ENCODE measurements around the gene CD79A.

CD79A gene

GRCh38 chr19:41876847-41877832 lies at the start of gene CD79A:
TSS of gene CD79A (plus strand) at chr19:41877279. CDS start at chr19:41877305, 26 bp downstream.
- DNase-seq (ENCODE audit: low read depth in 2 of 2): no peak

DNA sequence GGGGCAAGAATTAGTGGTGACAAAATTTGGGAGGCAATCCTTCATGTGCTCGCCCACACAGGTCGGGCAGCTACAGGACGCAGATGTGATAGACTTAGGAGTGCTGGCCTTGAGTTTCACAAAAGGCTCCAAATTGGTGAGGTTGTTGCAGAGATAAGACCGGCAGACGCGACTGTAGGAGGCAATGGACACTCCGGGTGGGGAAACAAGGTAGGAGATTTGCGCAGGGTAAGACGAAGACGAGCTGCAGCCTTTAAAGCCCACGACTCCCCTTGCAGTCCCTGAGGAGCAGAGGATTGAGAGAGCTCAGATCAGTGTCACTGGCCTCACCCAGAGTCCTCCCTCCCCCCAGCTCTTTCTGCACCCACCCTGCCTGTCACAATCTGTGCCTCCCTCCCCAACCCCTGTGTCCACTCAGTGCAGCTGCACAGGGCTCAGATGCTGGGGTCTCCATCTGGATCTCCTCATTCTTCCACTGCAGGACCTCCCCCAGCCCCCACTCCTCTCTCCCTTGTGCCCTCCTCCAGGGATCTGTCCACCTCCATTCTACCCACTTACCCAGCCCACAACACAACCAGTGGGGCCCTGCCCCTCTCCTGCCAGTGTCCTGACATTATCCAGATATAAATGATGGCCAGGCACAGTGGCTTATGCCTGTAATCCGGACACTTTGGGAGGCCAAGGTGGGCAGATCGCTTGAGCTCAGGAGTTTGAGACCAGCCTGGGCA lies 38.9 kb upstream of the CD79A start:
- DNase-seq (ENCODE audit: low read depth in 2 of 2): no peak

DNA sequence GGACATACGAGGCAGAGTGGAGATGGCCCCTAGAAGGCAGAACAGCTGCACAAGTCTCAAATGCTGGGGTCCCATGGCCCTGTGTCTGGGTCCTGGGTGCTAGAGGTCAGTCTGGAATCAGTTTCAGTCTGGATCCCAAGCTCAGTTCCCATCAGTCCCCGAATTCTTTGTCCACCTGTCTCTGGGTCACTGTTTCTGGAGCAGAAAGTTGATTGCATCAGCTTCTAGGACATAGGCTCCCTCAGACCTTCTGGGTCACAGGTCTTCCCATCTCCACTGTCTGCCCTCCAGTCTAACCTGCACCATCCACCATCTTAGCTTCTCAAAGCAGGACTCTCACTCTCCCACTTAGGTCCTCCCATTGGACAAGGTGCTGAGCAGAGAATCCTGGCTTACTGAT lies 37.9 kb upstream of the CD79A start:
- DNase-seq (ENCODE audit: low read depth in 2 of 2): no peak

- no peak for DNase-seq (ENCODE audit: low read depth in 2 of 2)
Measured at GRCh38 chr19:41843371-41843770, 33.7 kb upstream of the CD79A start.

DNA sequence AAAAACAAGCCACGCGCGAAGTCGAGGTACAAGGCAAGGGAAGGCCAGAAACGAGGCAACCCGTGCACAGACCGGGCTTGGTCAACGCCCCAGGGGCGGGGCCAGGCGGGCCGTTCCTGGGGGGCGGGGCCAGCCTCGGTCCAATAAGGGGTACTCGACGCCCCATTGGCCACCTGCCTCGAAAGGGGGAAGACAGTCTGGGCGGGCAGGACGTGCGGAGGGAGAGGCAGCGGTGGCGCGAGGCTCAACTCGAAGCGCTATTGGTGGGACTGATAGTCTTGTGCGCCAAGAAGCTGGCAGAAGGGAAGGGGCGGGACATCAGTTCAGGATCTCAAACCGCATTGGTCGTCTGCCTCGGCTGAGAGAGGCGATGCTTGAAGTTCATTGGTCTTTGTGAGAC lies 32.5 kb upstream of the CD79A start, which contains the start of gene LYPD4:
Gene LYPD4 (minus strand): TSS at position 83 of the 400 bp plus-strand sequence. CDS start 5,398 bp downstream, outside the sequence.
- no peak for DNase-seq (ENCODE audit: low read depth in 2 of 2)

DNA sequence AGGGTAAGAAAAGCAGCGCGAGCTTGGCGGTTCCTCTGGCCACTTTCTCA lies 32.3 kb upstream of the CD79A start, which contains the start of gene DMRTC2:
Gene DMRTC2 (plus strand): TSS at position 42 of the 50 bp plus-strand sequence. CDS start 2,387 bp downstream, outside the sequence.
- no peak for DNase-seq (ENCODE audit: low read depth in 2 of 2)

- DNase-seq (ENCODE audit: low read depth in 2 of 2): no peak
Measured at GRCh38 chr19:41845051-41845590, 32.0 kb upstream of the CD79A start.

- DNase-seq (ENCODE audit: low read depth in 2 of 2): no peak
Measured at GRCh38 chr19:41847351-41848105, 29.6 kb upstream of the CD79A start.

DNA sequence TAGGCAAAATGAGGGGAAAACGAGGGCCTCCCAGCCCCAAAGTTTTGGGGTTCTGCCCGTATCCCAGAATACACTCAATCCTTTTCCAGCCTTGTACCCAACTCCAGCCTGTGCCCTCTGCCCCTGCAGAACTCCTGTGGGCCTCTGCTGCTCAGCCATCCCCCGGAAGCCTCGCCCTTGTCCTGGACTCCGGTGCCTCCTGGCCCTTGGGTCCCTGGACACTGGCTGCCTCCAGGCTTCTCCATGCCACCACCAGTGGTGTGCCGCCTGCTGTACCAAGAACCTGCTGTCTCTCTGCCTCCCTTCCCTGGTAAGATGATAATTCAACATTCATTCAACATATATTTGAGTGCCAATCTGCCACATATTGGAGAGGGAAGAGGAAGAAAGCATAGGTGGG lies 28.4 kb upstream of the CD79A start:
- no peak for DNase-seq (ENCODE audit: low read depth in 2 of 2)

- DNase-seq (ENCODE audit: low read depth in 2 of 2): no peak
Measured at GRCh38 chr19:41849067-41849466, 28.0 kb upstream of the CD79A start.

- no peak for DNase-seq (ENCODE audit: low read depth in 2 of 2)
Measured at GRCh38 chr19:41850381-41850780, 26.7 kb upstream of the CD79A start.

DNA sequence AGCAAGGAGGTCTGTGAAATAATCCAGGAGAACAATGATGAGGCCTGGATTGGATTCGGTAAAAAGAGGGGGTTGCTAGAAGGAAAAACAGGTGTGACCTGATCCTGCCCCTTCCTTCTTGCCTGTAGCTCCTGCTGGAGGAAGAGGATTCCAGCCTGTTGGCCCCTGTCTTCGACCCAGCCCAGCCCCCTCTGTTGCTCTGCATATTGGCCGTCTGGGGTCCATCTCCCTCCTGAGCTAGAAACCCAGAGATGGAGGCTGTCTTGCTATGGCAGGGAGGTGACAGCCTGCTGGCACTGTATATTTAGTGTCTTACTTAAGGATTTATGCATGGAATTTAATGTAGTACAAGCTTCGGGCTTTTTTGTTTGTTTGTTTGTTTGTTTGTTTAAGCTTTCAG lies 25.6 kb upstream of the CD79A start:
- DNase-seq (ENCODE audit: low read depth in 2 of 2): no peak

DNA sequence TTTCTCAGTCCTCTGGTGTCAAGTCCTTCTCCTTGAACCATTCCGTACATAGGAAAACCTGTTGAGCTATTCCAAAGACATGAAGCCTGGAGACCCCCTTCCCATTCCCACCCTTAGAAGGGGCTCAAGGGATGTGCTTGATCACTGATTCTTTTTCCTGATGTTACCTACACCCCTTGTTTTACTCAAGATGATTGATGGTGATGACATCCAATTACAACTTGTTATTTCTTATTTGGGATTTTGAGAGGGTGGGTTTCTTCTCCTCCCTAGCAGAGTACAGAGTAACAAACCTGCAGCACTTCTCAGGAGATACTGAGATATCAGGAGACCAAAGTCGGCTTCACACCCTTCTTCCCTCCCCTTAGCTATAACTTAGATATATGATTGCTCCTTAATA lies 23.7 kb upstream of the CD79A start:
- DNase-seq (ENCODE audit: low read depth in 2 of 2): no peak

- no peak for DNase-seq (ENCODE audit: low read depth in 2 of 2)
Measured at GRCh38 chr19:41853768-41854167, 23.3 kb upstream of the CD79A start.

DNA sequence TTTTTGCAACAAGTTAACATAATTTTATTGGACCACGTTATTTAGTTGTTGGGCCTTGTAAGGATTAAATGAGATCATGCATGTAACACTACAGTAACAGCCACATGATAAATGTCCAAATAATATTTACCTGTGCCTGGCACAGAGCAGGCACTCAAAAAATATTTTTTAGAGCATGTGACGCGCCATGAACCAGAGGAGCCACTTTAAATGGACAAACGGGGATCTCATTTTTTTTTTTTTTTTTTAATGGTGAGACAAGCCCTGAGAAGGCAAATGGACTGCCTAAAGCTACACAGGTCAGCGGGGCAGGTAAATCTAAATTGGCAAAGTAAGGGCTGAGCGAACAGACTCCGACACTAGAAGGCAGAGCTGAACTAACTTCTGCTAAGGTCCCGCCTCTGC lies 17.9 kb upstream of the CD79A start:
- no peak for DNase-seq (ENCODE audit: low read depth in 2 of 2)

- DNase-seq (ENCODE audit: low read depth in 2 of 2): peak; percentile 95 to 98
Measured at GRCh38 chr19:41859618-41860418, 17.3 kb upstream of the CD79A start, which contains the start of gene RPS19. TSS of gene RPS19 (plus strand) at chr19:41860255. CDS start at chr19:41860775, 520 bp downstream.

DNA sequence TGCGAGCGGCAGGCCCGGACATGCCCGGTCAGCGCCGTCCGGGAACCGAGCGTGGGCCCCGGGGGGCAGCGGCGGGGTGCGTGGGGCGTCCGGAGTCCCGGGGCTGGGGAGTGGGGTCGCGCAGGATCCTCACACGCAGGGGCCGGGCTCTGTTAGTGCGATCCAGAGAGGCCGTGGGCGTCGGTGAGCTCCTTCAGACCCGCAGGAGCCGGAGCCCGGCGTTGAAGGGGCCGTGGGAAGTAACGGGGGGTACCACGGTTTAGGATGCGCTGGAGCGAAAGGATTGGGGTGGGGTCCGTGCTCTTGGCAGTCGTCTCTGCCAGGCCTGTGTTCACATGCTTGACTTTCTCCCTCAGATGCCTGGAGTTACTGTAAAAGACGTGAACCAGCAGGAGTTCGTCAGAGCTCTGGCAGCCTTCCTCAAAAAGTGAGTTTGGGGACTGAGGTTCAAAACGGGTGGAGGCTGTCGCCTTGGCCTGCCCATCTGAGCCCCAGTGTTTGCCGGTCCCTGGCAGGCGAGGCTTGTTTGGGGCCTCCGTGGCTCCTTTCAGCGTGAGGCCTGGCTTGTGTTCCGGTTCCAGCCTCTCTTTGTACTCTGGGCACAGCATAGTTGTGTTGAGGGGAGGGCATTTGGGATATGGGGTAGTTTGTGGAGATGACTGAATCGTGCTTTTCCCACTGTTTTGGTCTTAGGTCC lies 16.5 kb upstream of the CD79A start:
- no peak for DNase-seq (ENCODE audit: low read depth in 2 of 2)

- DNase-seq (ENCODE audit: low read depth in 2 of 2): no peak
Measured at GRCh38 chr19:41861116-41861768, 15.8 kb upstream of the CD79A start.

DNA sequence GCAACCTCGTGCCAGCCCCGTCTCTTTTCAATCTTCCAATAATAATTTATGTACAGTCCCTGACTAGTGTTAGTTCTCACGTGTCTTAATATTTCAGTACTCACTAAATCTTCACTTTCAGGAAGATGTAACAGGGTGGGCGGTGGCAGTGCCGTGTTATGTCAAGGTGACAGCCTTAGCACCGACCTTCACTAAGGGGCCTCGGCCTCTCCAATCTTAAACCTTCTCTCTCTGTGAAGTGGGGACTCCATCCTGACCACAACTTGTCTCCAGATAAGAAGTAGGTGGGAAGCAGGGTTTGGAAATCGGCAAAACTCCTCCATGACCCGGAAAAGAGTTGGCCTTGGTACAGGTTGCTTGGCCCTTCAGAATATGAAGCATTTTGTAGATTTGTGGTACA lies 15.2 kb upstream of the CD79A start:
- no peak for DNase-seq (ENCODE audit: low read depth in 2 of 2)

DNA sequence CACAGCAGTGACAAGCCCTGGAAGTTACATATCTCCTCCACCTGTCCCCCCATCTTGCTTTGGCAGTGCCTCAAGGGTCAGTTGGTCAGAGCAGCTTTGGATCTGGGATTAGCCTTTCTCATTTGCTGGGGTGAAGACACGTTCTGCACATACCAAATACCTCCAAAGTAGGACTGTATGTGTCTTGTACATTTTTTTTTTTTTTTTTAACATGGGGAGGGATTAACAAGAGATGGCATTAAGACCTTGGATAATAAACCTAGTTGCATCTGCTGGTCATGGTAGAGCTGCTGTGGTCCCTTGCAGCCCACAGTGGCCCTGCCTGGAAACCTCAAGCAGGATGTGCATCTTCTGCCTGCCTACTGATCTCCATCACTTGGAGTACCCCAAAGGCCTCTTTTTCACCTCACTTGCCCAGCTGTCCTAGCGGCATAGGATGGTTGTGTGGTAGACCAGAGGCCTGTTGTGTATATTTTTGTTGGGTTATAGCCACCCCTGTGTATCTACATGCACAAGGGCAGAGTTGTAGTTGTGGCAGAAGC lies 14.6 kb upstream of the CD79A start:
- DNase-seq (ENCODE audit: low read depth in 2 of 2): no peak
